Esophagus squamous epithelium (tissue), 5 donors: ENCODE data around the gene ADAMTS13. TPM values are rescaled to one million over a fixed set of nuclear protein-coding genes. Genes with fewer than 3 reads are reported as not detected.
"Not testable (repeated sequence)": the region's sequence is repeated elsewhere in the genome, so short reads cannot be mapped to it uniquely, and the experiment has no call there.

ENCODE experiments used
- DNase-seq: peaks from one replicate; lab custom pipeline; 2025; lab: John Stamatoyannopoulos, UW
- H3K27ac ChIP-seq, 4 donors: fragments of 200-600 bp; sonication (generic); one replicate each; pipeline ENCODE4 v1.5.1; 2016 to 2019; ENCODE audit warnings: mild to moderate bottlenecking in 1 of 4
- H3K27me3 ChIP-seq, 4 donors: fragments of 200-600 bp; sonication (generic); 1 replicate in 3 of 4; 2 replicates in 1 of 4; pipeline versions ENCODE4 v1.5.1 to v1.6.0; 2017 to 2021; ENCODE audit warnings: antibody characterized with exemption in 1 of 4
- H3K36me3 ChIP-seq, 3 donors: fragments of 200-600 bp; sonication (generic); one replicate each; pipeline ENCODE4 v1.5.1; 2016 to 2019
- H3K4me1 ChIP-seq, 3 donors: fragments of 200-600 bp; sonication (generic); one replicate each; pipeline ENCODE4 v1.5.1; 2017 to 2019
- H3K4me3 ChIP-seq, 4 donors: fragments of 200-600 bp; sonication (generic); 1 replicate in 3 of 4; 2 replicates in 1 of 4; pipeline ENCODE4 v1.5.1; 2016 to 2019; ENCODE audit warnings: mild to moderate bottlenecking in 2 of 4, moderate library complexity in 1 of 4
- H3K9me3 ChIP-seq, 3 donors: fragments of 200-600 bp; sonication (generic); one replicate each; pipeline ENCODE4 v1.5.1; 2016 to 2019
- POLR2A ChIP-seq, 4 donors: fragments of 450-650 bp; IDR thresholded peaks; one replicate each; pipeline ENCODE4 v1.6.1; 2017; ENCODE audit warnings: antibody characterized with exemption in 4 of 4, mild to moderate bottlenecking in 4 of 4, moderate library complexity in 3 of 4
- WGBS, 2 donors: methylation state at CpG; one replicate each; pipeline ENCODE4 v1.1.5; 2018; 5-methylcytosine and 5-hydroxymethylcytosine counted together
- intact Hi-C: fragments of 100-400 bp; cut with DNase I; formaldehyde crosslinking; loops from one replicate; pipeline ENCODE4 v1.15.0; 2022
- total RNA-seq, 4 donors: library from RNA; depleted of rRNA; stranded (reverse); fragments of >200 nt; gene quantifications; one replicate each; pipeline ENCODE4 v1.1.0, GENCODE V29; 2016
- TF ChIP-seq, protein P1 (sequence below), 6 experiments: fragments of 450-650 bp in 4 of 6; fragments of 200-600 bp in 2 of 6; sonication (generic) in 2 of 6; IDR thresholded peaks; one replicate each; pipeline ENCODE4 v1.5.1; 2016 to 2019; ENCODE audit warnings: antibody characterized with exemption in 6 of 6, mild to moderate bottlenecking in 4 of 6, moderate library complexity in 4 of 6
- donor health status: DM: yes; HTN: yes; CAD: no.

Gene ADAMTS13
- total RNA-seq: 1 to 10 TPM in 1 of 4 donors, under 1 TPM in 3; 0.21 to 2.5 (median 0.33) TPM

DNA sequence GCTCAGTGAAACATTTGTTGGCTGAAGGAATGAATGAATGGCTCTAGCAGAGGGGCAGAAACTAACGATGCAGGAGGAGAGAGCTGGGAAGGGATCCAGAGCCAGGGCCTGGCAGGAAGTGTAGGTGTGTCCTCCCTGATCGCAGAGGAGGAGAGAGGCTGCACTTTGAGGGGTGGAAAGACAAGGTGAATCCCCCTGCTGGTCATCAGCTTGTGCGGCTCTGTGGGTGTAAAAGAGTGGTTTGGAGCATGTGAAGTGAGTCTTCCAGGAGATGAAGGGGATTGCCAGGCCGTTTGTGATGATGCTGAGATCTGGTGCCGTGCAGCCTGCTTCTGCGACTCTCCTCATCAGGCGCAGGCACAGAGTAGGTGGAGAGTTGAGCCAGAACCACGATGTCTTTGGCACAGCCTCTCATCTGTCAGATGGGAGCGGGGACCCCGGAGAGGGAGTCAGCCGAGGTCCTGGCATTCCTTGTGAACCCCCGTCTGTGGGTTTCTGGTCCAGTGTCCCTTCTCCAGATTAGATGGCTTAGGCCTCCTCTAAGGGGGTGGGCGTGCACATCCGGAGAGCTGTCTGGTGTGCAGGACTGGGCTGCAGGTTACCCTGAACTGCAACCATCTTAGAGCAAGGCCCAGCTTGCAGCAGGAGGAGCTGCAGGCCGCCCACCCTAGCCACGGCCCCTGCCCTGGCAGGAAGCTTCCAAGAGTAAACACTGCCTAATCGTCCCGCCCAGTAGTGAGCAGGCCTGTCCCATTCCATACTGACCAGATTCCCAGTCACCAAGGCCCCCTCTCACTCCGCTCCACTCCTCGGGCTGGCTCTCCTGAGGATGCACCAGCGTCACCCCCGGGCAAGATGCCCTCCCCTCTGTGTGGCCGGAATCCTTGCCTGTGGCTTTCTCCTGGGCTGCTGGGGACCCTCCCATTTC lies at the start of gene ADAMTS13:
Gene ADAMTS13 (plus strand): TSS at position 753 of the 928 bp plus-strand sequence. CDS start 77 bp downstream, at position 830.
- Histone ChIP-seq H3K36me3 (no peaks in the 10 kb centered on the region), H3K9me3 (no peaks in the 10 kb centered on the region), H3K27ac (no peak within 1 kb of the TSS), H3K4me1 (peaks cover 1 to 22% (median 5%) of the 10 kb centered on the region in 3 donors), H3K27me3 (peaks cover 0 to 26% (median 0%) of the 10 kb centered on the region in 4 donors), H3K4me3 (no peak within 1 kb of the TSS)
- intact Hi-C loops: no loop called here
- 54 to 59% methylated on average over 12 to 15 of the region's 23 CpGs for WGBS, 2 donors
- DNase-seq: no peak
- no peak for TF ChIP-seq POLR2A (IDR thresholded peaks at IDR 0.05)
- TF ChIP-seq, protein P1, sequence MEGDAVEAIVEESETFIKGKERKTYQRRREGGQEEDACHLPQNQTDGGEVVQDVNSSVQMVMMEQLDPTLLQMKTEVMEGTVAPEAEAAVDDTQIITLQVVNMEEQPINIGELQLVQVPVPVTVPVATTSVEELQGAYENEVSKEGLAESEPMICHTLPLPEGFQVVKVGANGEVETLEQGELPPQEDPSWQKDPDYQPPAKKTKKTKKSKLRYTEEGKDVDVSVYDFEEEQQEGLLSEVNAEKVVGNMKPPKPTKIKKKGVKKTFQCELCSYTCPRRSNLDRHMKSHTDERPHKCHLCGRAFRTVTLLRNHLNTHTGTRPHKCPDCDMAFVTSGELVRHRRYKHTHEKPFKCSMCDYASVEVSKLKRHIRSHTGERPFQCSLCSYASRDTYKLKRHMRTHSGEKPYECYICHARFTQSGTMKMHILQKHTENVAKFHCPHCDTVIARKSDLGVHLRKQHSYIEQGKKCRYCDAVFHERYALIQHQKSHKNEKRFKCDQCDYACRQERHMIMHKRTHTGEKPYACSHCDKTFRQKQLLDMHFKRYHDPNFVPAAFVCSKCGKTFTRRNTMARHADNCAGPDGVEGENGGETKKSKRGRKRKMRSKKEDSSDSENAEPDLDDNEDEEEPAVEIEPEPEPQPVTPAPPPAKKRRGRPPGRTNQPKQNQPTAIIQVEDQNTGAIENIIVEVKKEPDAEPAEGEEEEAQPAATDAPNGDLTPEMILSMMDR (IDR thresholded peaks at IDR 0.05): no peak

DNA sequence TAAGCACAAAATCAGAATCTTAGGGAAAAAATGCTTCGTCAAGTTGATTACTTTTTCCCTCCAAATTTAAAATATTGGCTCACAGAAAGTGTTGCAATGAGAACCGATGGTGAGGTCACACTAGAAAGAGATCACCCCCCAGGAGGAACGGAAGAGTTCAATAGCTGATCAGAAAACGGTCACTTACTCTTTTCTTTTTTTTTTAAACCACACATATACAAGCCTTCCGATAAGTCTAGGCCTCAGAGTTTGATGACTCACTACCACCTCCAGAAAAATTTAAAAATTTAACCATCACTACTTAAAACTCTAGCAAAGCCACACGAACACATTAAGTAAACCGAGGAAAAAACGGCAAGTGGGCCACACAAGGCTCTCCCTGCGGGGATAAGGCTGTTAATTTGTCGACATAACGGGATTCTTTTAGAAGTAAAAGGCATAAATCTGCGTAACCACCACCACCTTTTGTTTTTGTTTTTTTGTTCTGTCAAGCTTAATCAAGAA lies 47.5 kb upstream of the ADAMTS13 start:
- Histone ChIP-seq H3K36me3 (peaks cover 0 to 30% (median 0%) of the 10 kb centered on the region in 3 donors), H3K27me3 (no peaks in the 10 kb centered on the region), H3K4me3 (peak overlapping the region; percentile 87 to 100 (median 94)), H3K9me3 (no peaks in the 10 kb centered on the region), H3K27ac (peak overlapping the region; percentile 92 to 99 (median 96)), H3K4me1 (peaks cover 34 to 92% (median 53%) of the 10 kb centered on the region in 3 donors)
- intact Hi-C loops: no loop called here
- 5 to 10% methylated on average over 12 of the region's 12 CpGs for WGBS, 2 donors
- TF ChIP-seq, protein P1 (IDR thresholded peaks at IDR 0.05): no peak
- no peak for TF ChIP-seq POLR2A (IDR thresholded peaks at IDR 0.05)
- no peak for DNase-seq

DNA sequence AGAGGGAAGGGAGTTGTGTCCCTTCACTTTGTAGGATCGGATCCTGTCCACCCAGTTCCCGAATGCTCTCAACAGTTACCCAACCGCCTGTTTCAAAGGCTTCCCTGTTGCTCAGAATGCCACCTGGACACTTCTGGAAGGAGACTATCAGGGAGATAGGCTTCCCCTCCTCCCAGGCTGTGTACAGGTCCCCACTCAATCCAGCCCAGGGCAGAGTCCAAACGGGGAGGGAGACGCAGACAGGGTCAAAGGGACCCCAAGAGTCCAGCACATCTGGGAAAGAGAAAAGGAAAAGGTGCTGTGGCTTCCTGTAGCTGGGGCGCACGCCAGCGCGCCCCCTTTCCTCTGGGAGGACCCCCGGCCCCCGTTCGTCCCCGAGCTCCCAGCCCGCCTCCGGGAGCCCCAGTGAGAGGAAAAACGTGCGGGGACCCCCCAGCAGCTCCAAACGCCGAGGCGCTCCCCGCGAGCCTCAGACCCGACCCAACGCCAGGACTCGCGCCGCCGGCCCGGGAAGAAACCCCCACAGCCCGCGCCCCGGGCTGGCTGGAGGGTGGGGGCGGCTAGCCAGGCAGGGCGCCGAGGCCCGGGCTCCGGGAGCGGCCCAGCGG lies 46.9 kb upstream of the ADAMTS13 start:
- TF ChIP-seq, protein P1 (IDR thresholded peaks at IDR 0.05): no peak
- TF ChIP-seq POLR2A (IDR thresholded peaks at IDR 0.05): no peak
- 0% methylated on average over 3 to 4 of the region's 39 CpGs for WGBS, 2 donors
- intact Hi-C loops: no loop called here

GRCh38 chr9:133375724-133376654 lies 46.2 kb upstream of the ADAMTS13 start, which contains the start of the genes STKLD1 and SURF4:
Gene STKLD1 (plus strand): TSS chr9:133376366. CDS start chr9:133376474, 108 bp downstream.
Gene SURF4 (minus strand): TSS chr9:133376060. CDS start chr9:133375969, 91 bp downstream.
- peaks cover 25 to 82% (median 41%) of the 10 kb centered on the region in 3 donors for H3K4me1 ChIP-seq
- intact Hi-C loops: no loop called here
- H3K4me3 ChIP-seq: peak within 1 kb of the TSS; percentile 87 to 100 (median 94)
- peak within 1 kb of the TSS; percentile 92 to 99 (median 96) for H3K27ac ChIP-seq
- TF ChIP-seq POLR2A (IDR thresholded peaks at IDR 0.05): peak in 3 of 4 donors; percentile 84 to 89 (median 87)
- TF ChIP-seq, protein P1 (IDR thresholded peaks at IDR 0.05): peak in 3 of 6 experiments; percentile 22 to 44 (median 33)
- no peaks in the 10 kb centered on the region for H3K27me3 ChIP-seq
- peak; percentile 75 for DNase-seq
- peaks cover 0 to 17% (median 0%) of the 10 kb centered on the region in 3 donors for H3K36me3 ChIP-seq
- H3K9me3 ChIP-seq: no peaks in the 10 kb centered on the region
- 0% methylated on average over 7 of the region's 120 CpGs; no CpG with 5 or more reads in 1 of the 2 donors for WGBS, 2 donors

More for the DNA sequence above, 46.9 kb upstream of the ADAMTS13 start:
- Histone ChIP-seq H3K4me1 (peaks cover 29 to 90% (median 48%) of the 10 kb centered on the region in 3 donors), H3K9me3 (no peaks in the 10 kb centered on the region), H3K4me3 (peak overlapping the region; percentile 87 to 100 (median 94)), H3K27me3 (no peaks in the 10 kb centered on the region), H3K36me3 (peaks cover 0 to 24% (median 0%) of the 10 kb centered on the region in 3 donors), H3K27ac (peak overlapping the region; percentile 92 to 99 (median 96))
- no peak for DNase-seq

GRCh38 chr9:133377280-133377679 lies 44.9 kb upstream of the ADAMTS13 start:
- intact Hi-C loops, DNase-seq, H3K27me3 ChIP-seq, H3K9me3 ChIP-seq, H3K4me3 ChIP-seq: not testable (repeated sequence)
- peaks cover 12 to 69% (median 29%) of the 10 kb centered on the region in 3 donors for H3K4me1 ChIP-seq
- H3K36me3 ChIP-seq: peaks cover 0 to 13% (median 0%) of the 10 kb centered on the region in 3 donors
- WGBS, 2 donors: 78% methylated on average over 7 to 13 of the region's 14 CpGs
- H3K27ac ChIP-seq: peak overlapping the region in 1 of 4 donors; percentile 52
